DND-41 (cell line): ENCODE results near the gene APPL2.

Experiments
- ATAC-seq: fragments of 200-7000 bp; cut with Tn5 transposase; 3 replicates; pipeline ENCODE4 v1.9.1; 2021; ENCODE audit warnings: low read depth; ENCODE audit not compliant: insufficient read depth
- DNase-seq: peaks from one replicate; pipeline ENCODE4 v3.0.0-alpha.2; 2020
- H2AFZ ChIP-seq: 2 replicates; pipeline ENCODE4 v1.6.0; 2012; ENCODE audit warnings: low read depth, low read length
- H3K27ac ChIP-seq: 2 replicates; pipeline ENCODE4 v1.5.1; 2012; ENCODE audit warnings: low read length, inconsistent platforms
- H3K27me3 ChIP-seq: fragments of 200-600 bp; sonication (generic); 2 replicates; pipeline ENCODE4 v1.6.0; 2012; ENCODE audit warnings: low read length, mild to moderate bottlenecking, inconsistent platforms; ENCODE audit not compliant: insufficient read depth, poor library complexity
- H3K36me3 ChIP-seq: 2 replicates; pipeline ENCODE4 v1.5.1; 2012; ENCODE audit warnings: low read length, inconsistent platforms; ENCODE audit not compliant: insufficient read depth
- H3K4me1 ChIP-seq: 2 replicates; pipeline ENCODE4 v1.5.1; 2012; ENCODE audit warnings: mild to moderate bottlenecking, low read length; ENCODE audit not compliant: insufficient read depth
- H3K4me2 ChIP-seq: 2 replicates; pipeline ENCODE4 v1.6.0; 2012; ENCODE audit warnings: mild to moderate bottlenecking, moderate library complexity, low read length, inconsistent platforms; ENCODE audit not compliant: insufficient read depth
- H3K4me3 ChIP-seq, 2 experiments: fragments of 200-600 bp in 1 of 2; shearing (Covaris generic) in 1 of 2; 2 replicates each; pipeline ENCODE4 v1.5.1; 2012 to 2016; ENCODE audit warnings: inconsistent platforms in 2 of 2, low read length in 2 of 2, mild to moderate bottlenecking in 2 of 2, low read depth in 1 of 2, moderate library complexity in 1 of 2
- H3K79me2 ChIP-seq: 2 replicates; pipeline ENCODE4 v1.6.0; 2012; ENCODE audit warnings: low read length, inconsistent platforms; ENCODE audit not compliant: insufficient read depth
- H3K9ac ChIP-seq: 2 replicates; pipeline ENCODE4 v1.6.0; 2012; ENCODE audit warnings: low read depth, mild to moderate bottlenecking, inconsistent platforms, low read length, moderate library complexity
- H3K9me3 ChIP-seq: 2 replicates; pipeline ENCODE4 v1.5.1; 2012; ENCODE audit warnings: low read length, moderate library complexity, mild to moderate bottlenecking, inconsistent platforms; ENCODE audit not compliant: insufficient read depth, severe bottlenecking
- H4K20me1 ChIP-seq: 2 replicates; pipeline ENCODE4 v1.6.0; 2012; ENCODE audit warnings: low read length; ENCODE audit not compliant: insufficient read depth
- CTCF ChIP-seq: IDR thresholded peaks from 2 replicates; pipeline ENCODE4 v1.5.1; 2012; ENCODE audit warnings: borderline replicate concordance, low read length, moderate library complexity, mild to moderate bottlenecking; ENCODE audit not compliant: poor library complexity, severe bottlenecking; ENCODE audit errors: extremely low read depth
- EZH2 ChIP-seq: IDR thresholded peaks from 3 replicates; pipeline ENCODE4 v1.6.1; 2012; ENCODE audit warnings: borderline replicate concordance, low read depth, mild to moderate bottlenecking, moderate library complexity, low read length, inconsistent platforms; ENCODE audit not compliant: severe bottlenecking

The APPL2 gene

GRCh38 chr12:105194947-105195346 is 41.0 kb downstream of the APPL2 start:
- no peak overlapping the region for H3K27ac ChIP-seq
- no peak overlapping the region for H3K9ac ChIP-seq
- DNase-seq (no peak), ATAC-seq (no peak)
- no peaks in the 10 kb centered on the region for H3K27me3 ChIP-seq
- H2AFZ ChIP-seq = no peak overlapping the region
- no peaks in the 10 kb centered on the region for H3K79me2 ChIP-seq
- TF ChIP-seq EZH2 = no peak
- no peak for TF ChIP-seq CTCF
- no peak overlapping the region for H3K4me2 ChIP-seq
- H3K36me3 ChIP-seq = peaks cover 66% of the 10 kb centered on the region
- no peaks in the 10 kb centered on the region for H3K9me3 ChIP-seq
- H3K4me1 ChIP-seq = no peaks in the 10 kb centered on the region
- H4K20me1 ChIP-seq = no peaks in the 10 kb centered on the region
- H3K4me3 ChIP-seq = no peak overlapping the region

- DNase-seq = no peak
- no peaks in the 10 kb centered on the region for H3K27me3 ChIP-seq
- no peaks in the 10 kb centered on the region for H4K20me1 ChIP-seq
- TF ChIP-seq EZH2 (no peak), CTCF (no peak)
- no peaks in the 10 kb centered on the region for H3K79me2 ChIP-seq
- H3K4me3 ChIP-seq = no peak overlapping the region
- H3K9ac ChIP-seq = no peak overlapping the region
- H3K4me1 ChIP-seq = no peaks in the 10 kb centered on the region
- no peak for ATAC-seq
- H3K27ac ChIP-seq = no peak overlapping the region
- no peak overlapping the region for H3K4me2 ChIP-seq
- no peak overlapping the region for H2AFZ ChIP-seq
- H3K9me3 ChIP-seq = no peaks in the 10 kb centered on the region
- peaks cover 68% of the 10 kb centered on the region for H3K36me3 ChIP-seq
Observed at GRCh38 chr12:105192624-105193225, 43.2 kb downstream of the APPL2 start.

- no peak overlapping the region for H2AFZ ChIP-seq
- no peaks in the 10 kb centered on the region for H4K20me1 ChIP-seq
- H3K79me2 ChIP-seq = no peaks in the 10 kb centered on the region
- H3K36me3 ChIP-seq = peaks cover 74% of the 10 kb centered on the region
- no peak overlapping the region for H3K9ac ChIP-seq
- no peak for TF ChIP-seq EZH2
- no peak for TF ChIP-seq CTCF
- H3K9me3 ChIP-seq = no peaks in the 10 kb centered on the region
- DNase-seq (no peak), ATAC-seq (no peak)
- no peak overlapping the region for H3K27ac ChIP-seq
- no peak overlapping the region for H3K4me3 ChIP-seq
- no peaks in the 10 kb centered on the region for H3K27me3 ChIP-seq
- H3K4me2 ChIP-seq = no peak overlapping the region
- H3K4me1 ChIP-seq = no peaks in the 10 kb centered on the region
Observed at GRCh38 chr12:105190530-105190929, 45.4 kb downstream of the APPL2 start.
